Cardiac muscle cell (in vitro differentiated cells and primary cell): Measurements from ENCODE around the gene AP4M1. TPM values are rescaled to one million over a fixed set of nuclear protein-coding genes. Genes with fewer than 3 reads are reported as not detected.

ENCODE experiments used
- DNase-seq, 2 donors: peaks; one replicate each; pipeline versions ENCODE4 v3.0.0 to v3.0.0-alpha.2; 2010 to 2017; ENCODE audit warnings: low read depth in 1 of 2, low spot score in 1 of 2
- H3K27ac ChIP-seq: fragments of 200-600 bp; sonication (generic); 2 replicates; pipeline ENCODE4 v1.5.1; 2016
- H3K27me3 ChIP-seq: fragments of 200-600 bp; sonication (generic); 2 replicates; pipeline ENCODE4 v1.6.0; 2016; ENCODE audit warnings: control low read depth
- H3K36me3 ChIP-seq: fragments of 200-600 bp; sonication (generic); 2 replicates; pipeline ENCODE4 v1.5.1; 2016; ENCODE audit warnings: control low read depth
- H3K4me1 ChIP-seq: fragments of 200-600 bp; sonication (generic); 2 replicates; pipeline ENCODE4 v1.8.1; 2017; ENCODE audit warnings: low read depth, mild to moderate bottlenecking, mixed run types
- H3K4me3 ChIP-seq: fragments of 200-600 bp; sonication (generic); 2 replicates; pipeline ENCODE4 v1.5.1; 2016; ENCODE audit warnings: mild to moderate bottlenecking
- H3K9me3 ChIP-seq: fragments of 200-600 bp; sonication (generic); 2 replicates; pipeline ENCODE4 v1.5.1; 2017; ENCODE audit warnings: low read depth, mild to moderate bottlenecking, control low read depth
- CTCF ChIP-seq: IDR thresholded peaks from 2 replicates; pipeline ENCODE4 v1.5.1; 2012; ENCODE audit warnings: low read depth, mild to moderate bottlenecking, low read length
- polyA plus RNA-seq: library from polyadenylated mRNA; unstranded; fragments of >200 nt; fragmentation: Nextera tagmentation; extraction: Ambion mirVana; gene quantifications from 2 replicates; pipeline ENCODE4 v1.2.1, GENCODE V29; 2016
- total RNA-seq: library from RNA; depleted of rRNA; stranded (reverse); fragments of >200 nt; gene quantifications from 2 replicates; pipeline ENCODE4 v1.2.3, GENCODE V29; 2016

The AP4M1 gene
- total and polyA plus RNA-seq, 2 experiments from 2014 or later, result 29.3 to 35.2 TPM

GRCh38 chr7:100119072-100119969 lies 17.9 kb downstream of the AP4M1 start, which contains the start of the genes CNPY4 and TAF6:
Gene CNPY4, plus strand, starts transcription at chr7:100119634. Its CDS starts 111 bp downstream, at chr7:100119745.
Gene TAF6, minus strand, starts transcription at chr7:100119358. Its CDS starts 5,149 bp downstream, at chr7:100114209.
- no peak for TF ChIP-seq CTCF
- Histone ChIP-seq H3K9me3 (no peaks in the 10 kb centered on the region), H3K4me3 (peak within 1 kb of the TSS; percentile 88), H3K27me3 (no peaks in the 10 kb centered on the region), H3K4me1 (peaks cover 8% of the 10 kb centered on the region), H3K36me3 (no peaks in the 10 kb centered on the region), H3K27ac (peak within 1 kb of the TSS; percentile 95)
- DNase-seq, result peak; percentile 96 to 98

- peak; percentile 69 to 72 for DNase-seq
- H3K27me3 ChIP-seq, result no peaks in the 10 kb centered on the region
- no peaks in the 10 kb centered on the region for H3K9me3 ChIP-seq
- peak overlapping the region; percentile 95 for H3K27ac ChIP-seq
- no peaks in the 10 kb centered on the region for H3K36me3 ChIP-seq
- peak overlapping the region; percentile 88 for H3K4me3 ChIP-seq
- TF ChIP-seq CTCF, result no peak
- H3K4me1 ChIP-seq, result peaks cover 8% of the 10 kb centered on the region
Measured at GRCh38 chr7:100119970-100120732, 18.7 kb downstream of the AP4M1 start.

- no peak overlapping the region for H3K4me3 ChIP-seq
- H3K27me3 ChIP-seq, result no peaks in the 10 kb centered on the region
- DNase-seq, result no peak
- H3K9me3 ChIP-seq, result no peaks in the 10 kb centered on the region
- no peaks in the 10 kb centered on the region for H3K36me3 ChIP-seq
- no peak for TF ChIP-seq CTCF
- no peak overlapping the region for H3K27ac ChIP-seq
- H3K4me1 ChIP-seq, result peaks cover 8% of the 10 kb centered on the region
Measured at GRCh38 chr7:100120733-100121036, 19.2 kb downstream of the AP4M1 start.

GRCh38 chr7:100122067-100122466 lies 20.6 kb downstream of the AP4M1 start:
- H3K27me3 ChIP-seq, result no peaks in the 10 kb centered on the region
- TF ChIP-seq CTCF, result no peak
- no peaks in the 10 kb centered on the region for H3K9me3 ChIP-seq
- H3K27ac ChIP-seq, result no peak overlapping the region
- H3K4me3 ChIP-seq, result no peak overlapping the region
- no peak for DNase-seq
- H3K36me3 ChIP-seq, result no peaks in the 10 kb centered on the region
- peaks cover 8% of the 10 kb centered on the region for H3K4me1 ChIP-seq

GRCh38 chr7:100122568-100122967 lies 21.1 kb downstream of the AP4M1 start:
- Histone ChIP-seq H3K36me3 (no peaks in the 10 kb centered on the region), H3K9me3 (no peaks in the 10 kb centered on the region), H3K27ac (no peak overlapping the region), H3K4me3 (no peak overlapping the region), H3K4me1 (peaks cover 8% of the 10 kb centered on the region), H3K27me3 (no peaks in the 10 kb centered on the region)
- no peak for DNase-seq
- TF ChIP-seq CTCF, result no peak
